GM19397 (cell line): Measurements from ENCODE around the gene ANKRD62.

Experiments used
- ATAC-seq: cut with Tn5 transposase; IDR thresholded peaks from one replicate; pipeline ENCODE4 v1.9.1; 2021; ENCODE audit warnings: mild to moderate bottlenecking, moderate library complexity; ENCODE audit not compliant: unreplicated experiment

Gene ANKRD62

DNA sequence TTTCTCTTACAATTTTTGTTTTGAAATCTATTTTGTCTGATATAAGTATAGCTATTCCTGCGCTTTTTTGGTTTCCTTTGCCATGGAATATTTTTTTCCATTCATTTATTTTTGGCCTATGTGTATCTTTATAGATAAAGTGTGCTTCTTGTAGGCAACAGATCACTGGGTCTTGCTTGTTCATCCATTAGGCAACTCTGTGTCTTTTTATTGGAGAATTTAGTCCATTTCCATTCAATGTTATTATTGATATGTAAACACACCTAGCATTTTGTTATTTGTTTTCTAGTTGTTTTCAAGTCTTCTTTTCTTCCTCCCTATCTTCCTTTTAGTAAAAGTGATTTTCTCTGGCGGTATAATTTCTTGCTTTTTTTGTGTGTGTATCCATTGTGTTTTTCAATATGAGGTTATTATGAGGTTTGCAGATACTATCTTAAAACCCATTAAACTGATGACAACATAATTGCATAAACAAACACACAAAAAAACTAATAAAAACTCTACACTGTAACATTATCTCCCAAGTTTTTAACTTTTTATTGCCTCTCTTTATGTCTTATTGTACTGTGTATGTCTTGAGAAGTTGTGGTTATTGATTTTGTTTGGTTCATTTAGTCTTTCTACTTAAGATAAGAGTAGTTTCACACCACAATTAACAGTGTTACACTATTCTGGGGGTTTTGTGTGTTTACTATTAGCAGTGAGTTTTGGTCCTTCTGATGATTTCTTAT, 71.6 kb downstream of the ANKRD62 start:
- no peak for ATAC-seq
